Stimulated activated naive CD8-positive, alpha-beta T cell treated with anti-CD3 and anti-CD28 coated beads, Interleukin-15, Interleukin-2, amounts not matched to agents 100 ng/mL and 50 ng/mL, for 24 hours (primary cell): Measurements from ENCODE around the gene EPC1.
"Not testable (repeated sequence)": the region's sequence is repeated elsewhere in the genome, so short reads cannot be mapped to it uniquely, and the experiment has no call there.

Source experiments
- H3K27ac Mint-ChIP-seq: one replicate; pipeline ENCODE4 v1.8.0; 2021; ENCODE audit warnings: mild to moderate bottlenecking, mixed read lengths
- H3K27me3 Mint-ChIP-seq: one replicate; pipeline ENCODE4 v1.8.0; 2021; ENCODE audit warnings: mixed read lengths
- H3K36me3 Mint-ChIP-seq: one replicate; pipeline ENCODE4 v1.8.0; 2021; ENCODE audit warnings: low read depth, mixed read lengths
- H3K4me1 Mint-ChIP-seq: one replicate; pipeline ENCODE4 v1.8.0; 2021; ENCODE audit warnings: low read depth, mixed read lengths
- H3K4me3 Mint-ChIP-seq: one replicate; pipeline ENCODE4 v1.8.0; 2021; ENCODE audit warnings: mild to moderate bottlenecking, mixed read lengths
- H3K9me3 Mint-ChIP-seq: one replicate; pipeline ENCODE4 v1.8.0; 2021; ENCODE audit warnings: mixed read lengths

The EPC1 gene

GRCh38 chr10:32354690-32355089, 7.7 kb upstream of the EPC1 start:
- H3K36me3 Mint-ChIP-seq, H3K9me3 Mint-ChIP-seq, H3K27ac Mint-ChIP-seq, H3K4me3 Mint-ChIP-seq, H3K27me3 Mint-ChIP-seq: not testable (repeated sequence)
- H3K4me1 Mint-ChIP-seq: peaks cover 65% of the 10 kb centered on the region

GRCh38 chr10:32350811-32351350, 3.9 kb upstream of the EPC1 start:
- H3K4me1 Mint-ChIP-seq: peaks cover 70% of the 10 kb centered on the region
- no peaks in the 10 kb centered on the region for H3K27me3 Mint-ChIP-seq
- H3K36me3 Mint-ChIP-seq: peaks cover under 1% of the 10 kb centered on the region
- H3K4me3 Mint-ChIP-seq: no peak overlapping the region
- no peaks in the 10 kb centered on the region for H3K9me3 Mint-ChIP-seq
- H3K27ac Mint-ChIP-seq: no peak overlapping the region

GRCh38 chr10:32349968-32350738, 3.2 kb upstream of the EPC1 start:
- no peak overlapping the region for H3K4me3 Mint-ChIP-seq
- no peaks in the 10 kb centered on the region for H3K9me3 Mint-ChIP-seq
- H3K4me1 Mint-ChIP-seq: peaks cover 71% of the 10 kb centered on the region
- H3K27ac Mint-ChIP-seq: no peak overlapping the region
- H3K36me3 Mint-ChIP-seq: peaks cover 7% of the 10 kb centered on the region
- H3K27me3 Mint-ChIP-seq: no peaks in the 10 kb centered on the region

GRCh38 chr10:32349199-32349585, 2.2 kb upstream of the EPC1 start:
- H3K36me3 Mint-ChIP-seq: peaks cover 15% of the 10 kb centered on the region
- H3K9me3 Mint-ChIP-seq: no peaks in the 10 kb centered on the region
- H3K4me1 Mint-ChIP-seq: peaks cover 73% of the 10 kb centered on the region
- no peaks in the 10 kb centered on the region for H3K27me3 Mint-ChIP-seq
- H3K27ac Mint-ChIP-seq: peak overlapping the region; percentile 11
- H3K4me3 Mint-ChIP-seq: peak overlapping the region; percentile 32

- H3K36me3 Mint-ChIP-seq: peaks cover 21% of the 10 kb centered on the region
- H3K4me3 Mint-ChIP-seq: peak overlapping the region; percentile 92
- H3K9me3 Mint-ChIP-seq: no peaks in the 10 kb centered on the region
- H3K27ac Mint-ChIP-seq: peak overlapping the region; percentile 14
- H3K27me3 Mint-ChIP-seq: no peaks in the 10 kb centered on the region
- peaks cover 73% of the 10 kb centered on the region for H3K4me1 Mint-ChIP-seq
Measured at GRCh38 chr10:32348297-32349198, 1.6 kb upstream of the EPC1 start.

- H3K9me3 Mint-ChIP-seq: no peaks in the 10 kb centered on the region
- H3K27ac Mint-ChIP-seq: peak overlapping the region; percentile 76
- peak overlapping the region; percentile 92 for H3K4me3 Mint-ChIP-seq
- peaks cover 28% of the 10 kb centered on the region for H3K36me3 Mint-ChIP-seq
- no peaks in the 10 kb centered on the region for H3K27me3 Mint-ChIP-seq
- H3K4me1 Mint-ChIP-seq: peaks cover 72% of the 10 kb centered on the region
Measured at GRCh38 chr10:32347363-32348022, 535 bp upstream of the EPC1 start.

- Mint-ChIP-seq H3K9me3 (no peaks in the 10 kb centered on the region), H3K27ac (peak overlapping the region; percentile 99), H3K27me3 (no peaks in the 10 kb centered on the region), H3K4me3 (peak overlapping the region; percentile 92), H3K36me3 (peaks cover 36% of the 10 kb centered on the region), H3K4me1 (peaks cover 79% of the 10 kb centered on the region)
Measured at GRCh38 chr10:32346134-32346550, 816 bp downstream of the EPC1 start.

- peaks cover 61% of the 10 kb centered on the region for H3K36me3 Mint-ChIP-seq
- H3K4me3 Mint-ChIP-seq: peak overlapping the region; percentile 57
- peaks cover 89% of the 10 kb centered on the region for H3K4me1 Mint-ChIP-seq
- peak overlapping the region; percentile 36 for H3K27ac Mint-ChIP-seq
- no peaks in the 10 kb centered on the region for H3K27me3 Mint-ChIP-seq
- no peaks in the 10 kb centered on the region for H3K9me3 Mint-ChIP-seq
Measured at GRCh38 chr10:32341596-32341995, 5.4 kb downstream of the EPC1 start.

GRCh38 chr10:32340596-32341180, 6.3 kb downstream of the EPC1 start:
- H3K4me3 Mint-ChIP-seq: peak overlapping the region; percentile 57

GRCh38 chr10:32338262-32338661, 8.7 kb downstream of the EPC1 start:
- Mint-ChIP-seq H3K36me3 (peaks cover 51% of the 10 kb centered on the region), H3K9me3 (no peaks in the 10 kb centered on the region), H3K4me1 (peaks cover 99% of the 10 kb centered on the region), H3K4me3 (peak overlapping the region; percentile 12), H3K27ac (peak overlapping the region; percentile 70), H3K27me3 (no peaks in the 10 kb centered on the region)

More at GRCh38 chr10:32340596-32341180, 6.3 kb downstream of the EPC1 start:
- Mint-ChIP-seq H3K27me3 (no peaks in the 10 kb centered on the region), H3K9me3 (no peaks in the 10 kb centered on the region), H3K27ac (peak overlapping the region; percentile 65), H3K36me3 (peaks cover 66% of the 10 kb centered on the region), H3K4me1 (peaks cover 98% of the 10 kb centered on the region)

GRCh38 chr10:32337350-32337749, 9.6 kb downstream of the EPC1 start:
- Mint-ChIP-seq H3K9me3 (no peaks in the 10 kb centered on the region), H3K36me3 (peaks cover 52% of the 10 kb centered on the region), H3K4me1 (peaks cover 100% of the 10 kb centered on the region), H3K4me3 (peak overlapping the region; percentile 21), H3K27ac (peak overlapping the region; percentile 70), H3K27me3 (no peaks in the 10 kb centered on the region)

GRCh38 chr10:32333849-32334248, 13.1 kb downstream of the EPC1 start:
- Mint-ChIP-seq H3K4me1 (peaks cover 98% of the 10 kb centered on the region), H3K36me3 (peaks cover 39% of the 10 kb centered on the region)

GRCh38 chr10:32332299-32332750, 14.6 kb downstream of the EPC1 start:
- H3K4me3 Mint-ChIP-seq: peak overlapping the region; percentile 82

More at GRCh38 chr10:32333849-32334248, 13.1 kb downstream of the EPC1 start:
- Mint-ChIP-seq H3K27ac (peak overlapping the region; percentile 97), H3K27me3 (no peaks in the 10 kb centered on the region), H3K4me3 (peak overlapping the region; percentile 82), H3K9me3 (no peaks in the 10 kb centered on the region)

GRCh38 chr10:32331606-32332005, 15.4 kb downstream of the EPC1 start:
- H3K27me3 Mint-ChIP-seq: no peaks in the 10 kb centered on the region
- H3K27ac Mint-ChIP-seq: peak overlapping the region; percentile 97
- peaks cover 19% of the 10 kb centered on the region for H3K36me3 Mint-ChIP-seq
- H3K9me3 Mint-ChIP-seq: no peaks in the 10 kb centered on the region
- peaks cover 98% of the 10 kb centered on the region for H3K4me1 Mint-ChIP-seq
- peak overlapping the region; percentile 82 for H3K4me3 Mint-ChIP-seq

More at GRCh38 chr10:32332299-32332750, 14.6 kb downstream of the EPC1 start:
- Mint-ChIP-seq H3K4me1 (peaks cover 98% of the 10 kb centered on the region), H3K36me3 (peaks cover 24% of the 10 kb centered on the region), H3K27me3 (no peaks in the 10 kb centered on the region), H3K9me3 (no peaks in the 10 kb centered on the region), H3K27ac (peak overlapping the region; percentile 97)
